Fibroblast of lung (primary cell): ENCODE data around the gene ADAMTS14.

Source experiments
- EZH2 ChIP-seq: IDR thresholded peaks from 2 replicates; pipeline ENCODE4 v1.5.1; 2012; ENCODE audit warnings: low read length, control low read depth, mild to moderate bottlenecking; ENCODE audit errors: missing control alignments
- TF ChIP-seq, protein P1 (sequence below), 2 donors: IDR thresholded peaks in 1 of 2; conservative IDR thresholded peaks in 1 of 2; 1 replicate in 1 of 2; 2 replicates in 1 of 2; pipeline ENCODE4 v1.5.1; 2011 to 2012; ENCODE audit warnings: low read length in 2 of 2, control low read depth in 1 of 2, inconsistent platforms in 1 of 2, low read depth in 1 of 2, mild to moderate bottlenecking in 1 of 2

DNA sequence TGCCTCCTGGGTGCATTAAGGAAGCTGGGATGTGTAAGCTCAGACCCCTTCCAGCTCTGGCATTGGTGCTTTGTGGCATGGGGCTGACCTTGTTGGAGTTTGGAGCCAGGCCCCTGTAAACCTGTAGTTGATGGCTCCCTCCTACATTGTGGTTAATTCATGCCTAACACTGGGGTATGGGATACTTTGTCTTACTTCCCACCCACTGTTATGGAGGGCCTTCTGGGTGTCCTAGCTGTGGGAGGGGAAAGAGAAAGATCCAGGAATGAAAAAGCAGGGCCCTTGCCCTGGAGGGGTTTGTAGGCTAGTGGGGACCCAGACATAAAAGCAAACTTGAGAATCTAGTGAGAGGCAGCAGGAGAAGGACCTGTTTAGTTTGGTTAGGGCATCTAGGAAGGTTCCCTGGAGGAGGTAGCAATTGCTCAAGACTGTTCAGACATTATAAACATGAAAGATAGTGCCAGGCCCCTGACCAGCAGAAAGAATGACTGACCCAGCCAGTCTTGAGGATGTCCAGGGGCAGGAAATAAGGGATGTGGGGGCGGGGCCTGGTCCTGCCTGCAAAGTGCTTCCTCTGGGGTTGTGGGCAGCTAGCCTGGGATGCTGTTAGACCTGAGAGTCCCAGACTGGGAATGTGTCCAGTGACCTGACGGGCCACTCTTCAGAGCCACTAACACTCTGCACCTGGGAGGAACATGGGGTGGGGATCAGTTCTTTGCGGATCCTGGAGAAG is 6.6 kb downstream of the ADAMTS14 start:
- TF ChIP-seq, protein P1, sequence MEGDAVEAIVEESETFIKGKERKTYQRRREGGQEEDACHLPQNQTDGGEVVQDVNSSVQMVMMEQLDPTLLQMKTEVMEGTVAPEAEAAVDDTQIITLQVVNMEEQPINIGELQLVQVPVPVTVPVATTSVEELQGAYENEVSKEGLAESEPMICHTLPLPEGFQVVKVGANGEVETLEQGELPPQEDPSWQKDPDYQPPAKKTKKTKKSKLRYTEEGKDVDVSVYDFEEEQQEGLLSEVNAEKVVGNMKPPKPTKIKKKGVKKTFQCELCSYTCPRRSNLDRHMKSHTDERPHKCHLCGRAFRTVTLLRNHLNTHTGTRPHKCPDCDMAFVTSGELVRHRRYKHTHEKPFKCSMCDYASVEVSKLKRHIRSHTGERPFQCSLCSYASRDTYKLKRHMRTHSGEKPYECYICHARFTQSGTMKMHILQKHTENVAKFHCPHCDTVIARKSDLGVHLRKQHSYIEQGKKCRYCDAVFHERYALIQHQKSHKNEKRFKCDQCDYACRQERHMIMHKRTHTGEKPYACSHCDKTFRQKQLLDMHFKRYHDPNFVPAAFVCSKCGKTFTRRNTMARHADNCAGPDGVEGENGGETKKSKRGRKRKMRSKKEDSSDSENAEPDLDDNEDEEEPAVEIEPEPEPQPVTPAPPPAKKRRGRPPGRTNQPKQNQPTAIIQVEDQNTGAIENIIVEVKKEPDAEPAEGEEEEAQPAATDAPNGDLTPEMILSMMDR (conservative IDR thresholded peaks at IDR 0.05 in 1 of 2, IDR thresholded peaks at IDR 0.05 in 1 of 2; ENCODE audit: low read depth in 1 of 2, low read length in 2 of 2), result no peak
- no peak for TF ChIP-seq EZH2
